Natural killer cell (primary cell): Measurements from ENCODE around the gene BTBD9. TPM values are rescaled to one million over a fixed set of nuclear protein-coding genes. Genes with fewer than 3 reads are reported as not detected.
A peak's percentile ranks its signal among the peaks of the same experiment; 100 is the strongest.

ENCODE experiments used
- ATAC-seq, 3 donors: fragments of 150-1000 bp in 2 of 3; fragments of 200-7000 bp in 1 of 3; cut with Tn5 transposase; 1 replicate in 1 of 3; 2 replicates in 2 of 3; pipeline ENCODE4 v1.10.0; 2021; ENCODE audit warnings: mild to moderate bottlenecking in 2 of 3, moderate library complexity in 2 of 3
- DNase-seq, 2 donors: peaks; one replicate each; pipeline versions ENCODE4 v3.0.0 to v3.0.0-alpha.2; 2013 to 2021; ENCODE audit warnings: mixed read lengths in 1 of 2
- H3K27ac ChIP-seq: one replicate; pipeline ENCODE4 v1.5.1; 2013; ENCODE audit warnings: mild to moderate bottlenecking, low read length
- H3K27me3 ChIP-seq: one replicate; pipeline ENCODE4 v1.6.1; 2013; ENCODE audit warnings: low read length; ENCODE audit not compliant: control insufficient read depth, insufficient read depth
- H3K36me3 ChIP-seq: one replicate; pipeline ENCODE4 v1.6.1; 2013; ENCODE audit warnings: low read length; ENCODE audit not compliant: control insufficient read depth, insufficient read depth
- H3K4me1 ChIP-seq: one replicate; pipeline ENCODE4 v1.6.1; 2013; ENCODE audit warnings: low read length; ENCODE audit not compliant: control insufficient read depth, insufficient read depth
- H3K4me3 ChIP-seq: one replicate; pipeline ENCODE4 v1.5.1; 2013; ENCODE audit warnings: low read length
- H3K9me3 ChIP-seq: one replicate; pipeline ENCODE4 v1.6.1; 2013; ENCODE audit warnings: low read length; ENCODE audit not compliant: control insufficient read depth, insufficient read depth
- H3K27ac Mint-ChIP-seq, 2 donors: one replicate each; pipeline ENCODE4 v1.8.0; 2022; ENCODE audit warnings: mild to moderate bottlenecking in 2 of 2, mixed read lengths in 2 of 2, moderate library complexity in 1 of 2
- H3K27me3 Mint-ChIP-seq, 2 donors: one replicate each; pipeline ENCODE4 v1.8.0; 2022; ENCODE audit warnings: low read depth in 2 of 2, mixed read lengths in 2 of 2
- H3K36me3 Mint-ChIP-seq: one replicate; pipeline ENCODE4 v1.8.0; 2022; ENCODE audit warnings: mixed read lengths
- H3K4me1 Mint-ChIP-seq, 2 donors: one replicate each; pipeline ENCODE4 v1.8.0; 2022; ENCODE audit warnings: mixed read lengths in 2 of 2
- H3K4me3 Mint-ChIP-seq: one replicate; pipeline ENCODE4 v1.8.0; 2022; ENCODE audit warnings: mild to moderate bottlenecking, moderate library complexity, mixed read lengths
- H3K9me3 Mint-ChIP-seq, 2 donors: one replicate each; pipeline ENCODE4 v1.8.0; 2022; ENCODE audit warnings: mixed read lengths in 2 of 2
- WGBS: methylation state at CpG from one replicate; pipeline ENCODE4 v1.1.7; 2013; ENCODE audit warnings: missing lambda C conversion rate; ENCODE audit not compliant: insufficient coverage; 5-methylcytosine and 5-hydroxymethylcytosine counted together
- intact Hi-C: fragments of 100-400 bp; cut with micrococcal nuclease; formaldehyde crosslinking; loops from one replicate; pipeline ENCODE4 v1.14.2; 2022
- total RNA-seq, 4 donors: library from RNA; stranded (reverse); fragments of 120-200 nt in 1 of 4; gene quantifications; one replicate each; pipeline versions ENCODE4 v1.2.3 to v1.2.4, GENCODE V29; 2013 to 2022
- TF ChIP-seq, protein P1 (sequence below): fragments of 200-600 bp; IDR thresholded peaks from one replicate; pipeline ENCODE4 v1.8.0; 2022; ENCODE audit warnings: antibody characterized with exemption

Gene BTBD9
- total RNA-seq, 3 donors from 2014 or later (not counting 1 experiment from before 2014, with no cell fraction given): 51.6 to 70.3 (median 54.3) TPM

GRCh38 chr6:38172739-38173410 is 466.9 kb downstream of the BTBD9 start:
- Histone ChIP-seq H3K36me3 (no peaks in the 10 kb centered on the region), H3K9me3 (no peaks in the 10 kb centered on the region), H3K4me1 (no peaks in the 10 kb centered on the region), H3K27me3 (no peaks in the 10 kb centered on the region), H3K4me3 (no peak overlapping the region), H3K27ac (no peak overlapping the region)
- intact Hi-C loops: no loop called here
- H3K27me3 Mint-ChIP-seq: no peaks in the 10 kb centered on the region
- no peaks in the 10 kb centered on the region for H3K36me3 Mint-ChIP-seq
- no peaks in the 10 kb centered on the region for H3K9me3 Mint-ChIP-seq
- H3K4me1 Mint-ChIP-seq: peaks cover 0 to 10% of the 10 kb centered on the region in 2 donors
- DNase-seq (no peak), ATAC-seq (no peak)
- no peak overlapping the region for H3K27ac Mint-ChIP-seq
- 85% methylated on average over 15 of the region's 15 CpGs for WGBS
- no peak overlapping the region for H3K4me3 Mint-ChIP-seq
- TF ChIP-seq, protein P1, sequence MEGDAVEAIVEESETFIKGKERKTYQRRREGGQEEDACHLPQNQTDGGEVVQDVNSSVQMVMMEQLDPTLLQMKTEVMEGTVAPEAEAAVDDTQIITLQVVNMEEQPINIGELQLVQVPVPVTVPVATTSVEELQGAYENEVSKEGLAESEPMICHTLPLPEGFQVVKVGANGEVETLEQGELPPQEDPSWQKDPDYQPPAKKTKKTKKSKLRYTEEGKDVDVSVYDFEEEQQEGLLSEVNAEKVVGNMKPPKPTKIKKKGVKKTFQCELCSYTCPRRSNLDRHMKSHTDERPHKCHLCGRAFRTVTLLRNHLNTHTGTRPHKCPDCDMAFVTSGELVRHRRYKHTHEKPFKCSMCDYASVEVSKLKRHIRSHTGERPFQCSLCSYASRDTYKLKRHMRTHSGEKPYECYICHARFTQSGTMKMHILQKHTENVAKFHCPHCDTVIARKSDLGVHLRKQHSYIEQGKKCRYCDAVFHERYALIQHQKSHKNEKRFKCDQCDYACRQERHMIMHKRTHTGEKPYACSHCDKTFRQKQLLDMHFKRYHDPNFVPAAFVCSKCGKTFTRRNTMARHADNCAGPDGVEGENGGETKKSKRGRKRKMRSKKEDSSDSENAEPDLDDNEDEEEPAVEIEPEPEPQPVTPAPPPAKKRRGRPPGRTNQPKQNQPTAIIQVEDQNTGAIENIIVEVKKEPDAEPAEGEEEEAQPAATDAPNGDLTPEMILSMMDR: no peak

DNA sequence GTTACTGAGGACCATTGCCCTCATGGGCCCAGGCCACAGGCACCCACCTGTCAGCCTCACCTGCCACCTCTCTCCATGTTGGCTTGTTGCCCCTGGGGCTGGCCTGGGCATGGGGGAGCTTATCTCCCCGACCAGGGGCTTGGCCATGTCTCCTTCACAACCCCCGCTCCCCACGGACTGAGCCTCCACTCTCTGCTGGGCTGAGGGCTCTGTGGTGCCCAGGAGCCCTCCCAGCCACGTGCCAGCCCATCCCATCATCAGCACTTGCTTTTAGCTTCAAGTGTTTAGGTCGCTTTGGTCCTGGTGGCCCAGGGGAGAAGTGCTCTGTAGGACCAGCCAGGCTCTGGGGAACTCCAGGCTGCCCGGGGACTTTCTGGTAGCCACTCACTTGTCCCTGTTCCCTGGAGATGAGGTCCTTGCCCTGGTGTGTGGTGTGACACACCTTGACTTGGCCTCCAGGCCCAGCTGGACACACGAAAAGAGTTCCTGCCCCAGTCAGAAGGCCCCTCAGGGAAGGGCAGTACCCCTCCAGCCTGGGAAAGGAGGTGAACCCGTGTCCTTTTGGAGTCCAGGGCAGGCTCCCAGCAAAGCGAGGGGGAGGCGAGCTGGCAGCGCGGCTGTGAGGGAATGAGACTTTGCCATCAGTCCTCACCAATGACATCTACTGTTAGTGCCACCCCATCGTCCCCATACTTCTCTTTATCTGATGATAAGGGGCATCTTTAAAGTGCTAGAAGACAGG is 467.6 kb downstream of the BTBD9 start:
- peak overlapping the region in 1 of 2 donors; percentile 65 for H3K27ac Mint-ChIP-seq
- H3K4me1 Mint-ChIP-seq: peaks cover 0 to 8% of the 10 kb centered on the region in 2 donors
- DNase-seq (no peak), ATAC-seq (no peak)
- Histone ChIP-seq H3K27me3 (no peaks in the 10 kb centered on the region), H3K4me3 (no peak overlapping the region), H3K4me1 (no peaks in the 10 kb centered on the region), H3K9me3 (no peaks in the 10 kb centered on the region), H3K36me3 (no peaks in the 10 kb centered on the region), H3K27ac (no peak overlapping the region)
- WGBS: 87% methylated on average over 13 of the region's 13 CpGs
- H3K9me3 Mint-ChIP-seq: no peaks in the 10 kb centered on the region
- H3K36me3 Mint-ChIP-seq: no peaks in the 10 kb centered on the region
- H3K4me3 Mint-ChIP-seq: no peak overlapping the region
- TF ChIP-seq, protein P1: no peak
- H3K27me3 Mint-ChIP-seq: no peaks in the 10 kb centered on the region
- intact Hi-C loops: no loop called here

GRCh38 chr6:38170666-38171355 is 468.9 kb downstream of the BTBD9 start:
- WGBS: 95% methylated on average over 11 of the region's 14 CpGs
- Histone ChIP-seq H3K36me3 (no peaks in the 10 kb centered on the region), H3K4me1 (no peaks in the 10 kb centered on the region), H3K27me3 (no peaks in the 10 kb centered on the region), H3K27ac (no peak overlapping the region), H3K4me3 (no peak overlapping the region), H3K9me3 (no peaks in the 10 kb centered on the region)
- ATAC-seq: no peak
- H3K9me3 Mint-ChIP-seq: no peaks in the 10 kb centered on the region
- DNase-seq: no peak
- intact Hi-C loops: no loop called here
- no peaks in the 10 kb centered on the region for H3K4me1 Mint-ChIP-seq
- H3K27ac Mint-ChIP-seq: no peak overlapping the region
- TF ChIP-seq, protein P1: no peak
- H3K27me3 Mint-ChIP-seq: no peaks in the 10 kb centered on the region
- H3K4me3 Mint-ChIP-seq: no peak overlapping the region
- H3K36me3 Mint-ChIP-seq: no peaks in the 10 kb centered on the region
